ENCODE results near the gene CHN1.

GRCh38 chr2:174878537-174879147, 126.5 kb downstream of the CHN1 start:
- TF ChIP-seq, protein P1, sequence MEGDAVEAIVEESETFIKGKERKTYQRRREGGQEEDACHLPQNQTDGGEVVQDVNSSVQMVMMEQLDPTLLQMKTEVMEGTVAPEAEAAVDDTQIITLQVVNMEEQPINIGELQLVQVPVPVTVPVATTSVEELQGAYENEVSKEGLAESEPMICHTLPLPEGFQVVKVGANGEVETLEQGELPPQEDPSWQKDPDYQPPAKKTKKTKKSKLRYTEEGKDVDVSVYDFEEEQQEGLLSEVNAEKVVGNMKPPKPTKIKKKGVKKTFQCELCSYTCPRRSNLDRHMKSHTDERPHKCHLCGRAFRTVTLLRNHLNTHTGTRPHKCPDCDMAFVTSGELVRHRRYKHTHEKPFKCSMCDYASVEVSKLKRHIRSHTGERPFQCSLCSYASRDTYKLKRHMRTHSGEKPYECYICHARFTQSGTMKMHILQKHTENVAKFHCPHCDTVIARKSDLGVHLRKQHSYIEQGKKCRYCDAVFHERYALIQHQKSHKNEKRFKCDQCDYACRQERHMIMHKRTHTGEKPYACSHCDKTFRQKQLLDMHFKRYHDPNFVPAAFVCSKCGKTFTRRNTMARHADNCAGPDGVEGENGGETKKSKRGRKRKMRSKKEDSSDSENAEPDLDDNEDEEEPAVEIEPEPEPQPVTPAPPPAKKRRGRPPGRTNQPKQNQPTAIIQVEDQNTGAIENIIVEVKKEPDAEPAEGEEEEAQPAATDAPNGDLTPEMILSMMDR (optimal IDR thresholded peaks at IDR 0.05 in 1 of 3, IDR thresholded peaks at IDR 0.05 in 1 of 3, conservative IDR thresholded peaks at IDR 0.05 in 1 of 3; ENCODE audit: extremely low read depth in 1 of 3, insufficient read depth in 2 of 3, low read length in 3 of 3), result no peak
- no peak for TF ChIP-seq EZH2 (IDR thresholded peaks at IDR 0.05; ENCODE audit: low read length)
